ENCODE data around the gene RPS23.
"Not testable (repeated sequence)": the region's sequence is repeated elsewhere in the genome, so short reads cannot be mapped to it uniquely, and the experiment has no call there.

GRCh38 chr5:82269363-82269762 lies 8.8 kb downstream of the RPS23 start:
- not testable (repeated sequence) for TF ChIP-seq POLR2AphosphoS5, POLR2A (IDR thresholded peaks at IDR 0.05)
